NCI-H1092 treated with DMSO at 0.1 percent for 48 hours (cell line): Measurements from ENCODE around the gene KRTAP4-11.
"Not testable (repeated sequence)": the region's sequence is repeated elsewhere in the genome, so short reads cannot be mapped to it uniquely, and the experiment has no call there.

ENCODE experiments used
- DNase-seq: peaks from one replicate; lab custom pipeline; 2025; lab: John Stamatoyannopoulos, UW

KRTAP4-11 gene

DNA sequence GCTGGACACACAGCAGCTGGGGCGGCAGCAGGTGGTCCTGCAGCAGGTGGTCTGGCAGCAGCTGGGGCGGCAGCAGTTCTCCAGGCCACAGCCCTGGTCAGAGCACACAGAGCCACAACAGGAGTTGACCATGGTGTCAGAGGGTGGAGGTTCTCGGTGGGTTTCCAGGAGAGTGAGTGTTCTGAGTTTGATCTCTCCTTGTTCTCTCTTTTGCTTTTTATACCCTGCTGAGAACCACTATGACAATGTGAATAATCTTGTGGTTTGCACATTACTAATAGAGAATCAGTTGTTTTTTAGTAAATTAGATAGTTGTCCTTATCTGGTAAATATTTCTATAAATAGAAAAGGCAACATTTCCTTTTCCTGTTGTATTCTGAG, 5.8 kb upstream of the KRTAP4-11 start, which contains the start of gene KRTAP4-12:
Gene KRTAP4-12 (minus strand): TSS at position 192 of the 381 bp plus-strand sequence. CDS start 60 bp downstream, at position 132.
- DNase-seq = not testable (repeated sequence)

DNA sequence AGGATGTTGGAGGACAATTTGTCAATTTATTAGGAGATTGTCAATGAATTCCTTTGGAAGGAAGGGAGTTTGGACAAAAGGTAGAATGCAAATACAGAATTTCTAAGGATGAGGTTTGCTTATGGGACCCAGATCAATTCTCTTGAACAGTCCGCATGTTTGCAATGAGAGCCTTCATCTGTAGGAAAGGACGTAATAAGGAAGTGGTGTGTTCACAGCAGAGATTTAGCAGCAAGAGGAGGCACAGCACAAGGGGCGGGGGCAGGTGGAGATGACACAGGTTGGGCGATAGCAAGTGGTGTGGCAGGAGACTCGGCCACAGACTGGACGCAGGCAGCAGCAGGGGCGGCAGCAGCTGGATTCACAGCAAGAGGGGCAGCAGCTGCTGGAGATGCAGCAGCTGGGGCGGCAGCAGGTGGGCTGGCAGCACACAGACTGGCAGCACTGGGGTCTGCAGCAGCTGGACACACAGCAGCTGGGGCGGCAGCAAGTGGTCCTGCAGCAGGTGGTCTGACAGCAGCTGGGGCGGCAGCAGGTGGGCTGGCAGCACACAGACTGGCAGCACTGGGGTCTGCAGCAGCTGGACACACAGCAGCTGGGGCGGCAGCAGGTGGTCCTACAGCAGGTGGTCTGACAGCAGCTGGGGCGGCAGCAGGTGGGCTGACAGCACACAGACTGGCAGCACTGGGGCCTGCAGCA, 5.3 kb upstream of the KRTAP4-11 start:
- not testable (repeated sequence) for DNase-seq

DNA sequence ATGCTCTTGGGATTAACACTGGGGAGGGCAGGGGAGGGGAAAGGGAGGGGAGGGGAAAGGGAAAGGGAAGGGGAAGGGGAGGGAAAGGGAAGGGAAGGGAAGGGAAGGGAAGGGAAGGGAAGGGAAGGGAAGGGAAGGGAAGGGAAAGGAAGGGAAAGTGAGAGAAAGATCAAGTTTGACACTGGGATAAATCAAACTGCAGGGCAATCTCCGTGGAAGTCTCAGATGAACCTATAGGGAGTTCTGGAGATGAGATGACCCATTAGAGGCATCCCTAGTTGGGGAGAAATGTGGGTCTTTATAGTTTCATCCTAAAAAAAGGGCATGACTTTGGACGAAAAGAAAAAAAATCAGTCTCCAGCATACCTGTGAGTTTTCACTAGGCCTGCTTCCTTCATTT, 3.6 kb upstream of the KRTAP4-11 start:
- DNase-seq = no peak

DNA sequence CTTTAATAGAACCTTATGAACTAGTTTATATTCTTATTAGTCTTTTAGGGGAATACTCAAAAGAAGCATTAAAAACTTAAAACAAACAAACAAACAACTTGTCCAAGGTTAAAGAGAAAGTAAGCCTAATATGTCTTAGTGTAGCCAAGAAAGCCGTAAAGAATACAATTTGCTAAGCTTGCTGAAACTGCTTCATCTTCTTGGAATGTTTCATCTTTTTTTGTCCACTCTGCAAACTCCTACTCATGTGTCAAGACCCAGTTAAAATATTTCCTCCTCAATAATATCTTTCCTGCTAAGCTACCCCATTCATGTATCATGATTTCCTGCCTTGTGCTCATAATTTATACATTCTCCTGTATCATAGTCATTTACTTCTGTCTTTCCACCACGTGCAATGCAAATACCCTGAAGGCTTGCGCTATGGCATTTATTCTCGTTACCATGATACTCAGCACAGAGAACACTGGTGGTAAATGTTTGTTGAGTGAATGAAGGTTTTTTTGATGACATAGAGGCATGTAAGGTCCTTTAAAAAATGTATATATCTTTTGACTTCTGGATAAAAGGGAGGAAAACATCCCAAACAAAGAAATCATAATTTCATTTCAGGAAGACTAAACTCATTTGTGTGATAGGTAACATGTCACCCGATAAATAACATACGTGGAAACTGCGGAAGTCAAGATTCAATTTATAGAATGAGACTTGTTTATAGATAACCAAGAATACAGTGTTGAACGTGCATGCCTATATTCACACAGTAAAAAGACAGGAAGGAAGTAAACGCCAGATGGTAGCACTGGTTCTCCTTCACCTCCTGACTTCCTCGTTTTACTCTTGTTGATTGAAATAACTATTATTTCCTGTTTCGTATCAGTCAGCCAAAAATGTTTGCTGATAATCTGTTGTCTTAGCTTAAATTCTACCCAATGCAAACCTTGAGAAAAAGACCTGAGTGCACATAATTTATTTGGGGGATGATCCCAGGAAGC, 1.8 kb upstream of the KRTAP4-11 start:
- DNase-seq = not testable (repeated sequence)

DNA sequence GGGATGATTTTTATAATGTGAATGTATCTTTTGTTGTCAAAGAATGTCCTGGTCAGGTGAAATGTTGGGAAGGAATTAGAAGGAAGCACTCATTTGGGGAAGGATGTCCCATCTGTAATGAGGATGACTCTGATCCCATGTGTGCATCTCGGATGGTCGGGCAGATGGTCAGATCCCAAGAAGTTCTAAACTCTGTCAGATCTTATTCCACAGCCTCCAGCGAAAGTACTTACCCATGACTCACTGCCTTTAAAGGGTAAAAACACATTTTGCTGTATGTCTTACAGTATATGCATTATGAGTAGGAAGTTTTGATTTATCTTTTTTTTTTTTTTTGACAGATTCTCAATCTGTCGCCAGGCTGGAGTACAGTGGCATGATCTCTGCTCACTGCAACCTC, 548 bp upstream of the KRTAP4-11 start:
- DNase-seq = no peak

DNA sequence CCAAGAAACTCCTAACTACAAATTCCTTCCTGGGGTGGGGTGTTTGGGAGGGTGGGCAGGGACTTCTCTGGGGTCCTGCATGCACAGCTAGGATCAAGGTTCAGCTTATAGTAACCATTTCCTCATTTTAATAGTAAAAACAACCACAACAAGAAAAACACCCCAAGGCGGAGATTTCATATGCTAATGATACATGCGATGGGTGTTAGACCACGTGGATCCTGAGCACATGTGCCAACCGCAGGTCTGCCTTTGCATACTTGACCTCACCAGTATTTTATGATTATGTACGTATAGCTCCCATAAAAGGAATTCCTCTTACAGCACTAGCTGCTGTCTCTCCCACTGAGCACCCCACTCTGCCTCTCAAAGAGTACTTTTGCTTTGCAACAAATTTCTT, 1.9 kb downstream of the KRTAP4-11 start:
- no peak for DNase-seq

DNA sequence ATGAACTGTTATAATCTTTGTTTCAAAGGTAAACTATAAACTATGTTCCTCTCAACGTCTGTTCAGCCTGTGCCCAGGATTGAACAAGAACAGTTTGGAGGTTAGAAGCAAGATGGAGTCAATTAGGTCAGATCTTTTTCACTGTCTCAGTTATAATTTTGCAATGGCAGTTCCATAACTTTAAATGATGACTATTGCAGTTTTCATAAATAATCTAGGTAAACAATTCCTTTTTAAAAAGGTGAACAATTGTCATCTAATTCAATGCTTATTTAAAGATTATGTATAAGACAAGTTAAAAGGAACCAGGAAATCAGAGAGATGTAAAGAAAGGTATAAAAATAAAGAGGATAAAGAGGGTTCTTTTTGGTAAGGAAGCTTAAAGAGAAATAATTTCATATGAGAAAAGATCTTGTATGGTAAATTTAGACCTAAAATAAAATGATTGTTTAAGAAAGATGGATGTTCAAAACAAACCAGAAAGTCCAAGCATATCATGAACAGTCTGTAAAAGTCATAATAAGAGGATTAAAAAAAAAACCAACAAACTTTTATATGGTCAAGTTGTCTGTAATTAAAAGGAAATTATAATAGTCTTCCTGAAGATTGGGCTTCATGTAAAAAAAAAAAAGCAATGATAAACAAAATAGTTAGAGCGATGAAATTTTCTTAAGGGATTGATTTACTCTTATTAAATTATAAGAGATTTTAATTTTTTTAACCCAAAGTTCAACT, 6.9 kb downstream of the KRTAP4-11 start:
- DNase-seq = no peak

DNA sequence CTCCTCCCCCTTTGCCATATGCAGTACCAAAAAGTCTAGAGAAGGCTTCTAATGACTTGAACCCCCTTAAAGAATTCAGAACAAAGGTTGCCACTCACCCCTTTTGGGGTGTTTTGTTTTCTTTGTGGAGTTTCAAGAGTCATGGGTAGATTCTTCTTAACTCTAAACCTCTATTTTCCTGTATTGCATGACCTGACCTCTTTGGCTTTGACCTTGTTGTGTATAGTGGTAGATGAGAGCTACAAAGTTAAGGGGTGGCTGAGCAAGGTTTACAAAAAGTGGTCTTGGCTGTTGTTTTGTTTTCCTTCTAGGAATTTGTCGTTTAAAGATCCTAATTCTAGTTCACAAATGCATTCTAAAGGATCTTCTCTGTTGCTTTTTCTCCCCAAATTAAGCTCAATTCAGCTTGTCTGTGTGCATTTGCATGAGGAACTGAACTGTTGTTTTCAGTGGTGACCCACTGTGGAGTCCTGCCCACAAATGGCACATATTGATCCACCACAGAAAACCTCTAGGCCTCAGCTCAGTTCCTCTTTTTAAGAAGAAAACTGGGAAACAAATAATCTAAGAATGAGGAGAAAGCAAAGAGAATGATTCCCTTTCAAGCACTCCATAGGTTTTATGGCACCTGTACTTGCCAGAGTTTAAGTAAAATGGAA, 9.3 kb downstream of the KRTAP4-11 start:
- not testable (repeated sequence) for DNase-seq

DNA sequence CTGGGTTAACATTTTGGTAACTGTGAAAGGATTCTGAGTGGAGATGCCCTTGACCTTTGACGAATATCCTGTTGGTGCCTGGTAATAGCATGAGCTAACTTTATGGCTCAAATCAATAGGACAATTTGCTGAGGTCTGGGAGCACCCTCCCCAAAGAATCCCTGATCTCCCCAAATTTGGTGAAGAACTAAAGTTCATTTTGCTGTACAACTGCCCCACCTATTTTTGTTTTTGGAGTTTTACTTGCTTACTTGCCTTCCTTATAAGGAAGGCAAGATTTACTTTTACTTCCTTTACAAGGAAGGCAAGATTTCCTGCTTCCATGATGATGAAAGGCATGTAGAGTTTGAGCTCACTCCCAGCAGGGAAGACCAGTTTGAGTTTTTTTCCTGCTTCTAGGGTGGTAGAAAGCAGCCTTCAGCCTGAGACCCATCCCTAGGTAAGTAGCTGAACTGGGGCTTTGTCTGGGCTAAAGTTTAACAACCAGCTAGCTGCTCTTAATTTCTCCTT, 10.2 kb downstream of the KRTAP4-11 start:
- no peak for DNase-seq

DNA sequence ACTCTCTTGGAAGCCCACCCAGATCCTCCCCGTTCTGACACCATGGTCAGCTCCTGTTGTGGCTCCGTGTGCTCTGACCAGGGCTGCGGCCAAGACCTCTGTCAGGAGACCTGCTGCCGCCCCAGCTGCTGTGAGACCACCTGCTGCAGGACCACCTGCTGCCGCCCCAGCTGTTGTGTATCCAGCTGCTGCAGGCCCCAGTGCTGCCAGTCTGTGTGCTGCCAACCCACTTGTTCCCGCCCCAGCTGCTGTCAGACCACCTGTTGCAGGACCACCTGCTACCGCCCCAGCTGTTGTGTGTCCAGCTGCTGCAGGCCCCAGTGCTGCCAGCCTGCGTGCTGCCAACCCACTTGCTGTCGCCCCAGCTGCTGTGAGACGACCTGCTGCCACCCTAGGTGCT, 12.8 kb downstream of the KRTAP4-11 start, which contains the start of gene KRTAP4-9:
Gene KRTAP4-9 (plus strand): TSS at position 43 of the 400 bp plus-strand sequence. CDS start 0 bp downstream, at position 43.
- DNase-seq = not testable (repeated sequence)

DNA sequence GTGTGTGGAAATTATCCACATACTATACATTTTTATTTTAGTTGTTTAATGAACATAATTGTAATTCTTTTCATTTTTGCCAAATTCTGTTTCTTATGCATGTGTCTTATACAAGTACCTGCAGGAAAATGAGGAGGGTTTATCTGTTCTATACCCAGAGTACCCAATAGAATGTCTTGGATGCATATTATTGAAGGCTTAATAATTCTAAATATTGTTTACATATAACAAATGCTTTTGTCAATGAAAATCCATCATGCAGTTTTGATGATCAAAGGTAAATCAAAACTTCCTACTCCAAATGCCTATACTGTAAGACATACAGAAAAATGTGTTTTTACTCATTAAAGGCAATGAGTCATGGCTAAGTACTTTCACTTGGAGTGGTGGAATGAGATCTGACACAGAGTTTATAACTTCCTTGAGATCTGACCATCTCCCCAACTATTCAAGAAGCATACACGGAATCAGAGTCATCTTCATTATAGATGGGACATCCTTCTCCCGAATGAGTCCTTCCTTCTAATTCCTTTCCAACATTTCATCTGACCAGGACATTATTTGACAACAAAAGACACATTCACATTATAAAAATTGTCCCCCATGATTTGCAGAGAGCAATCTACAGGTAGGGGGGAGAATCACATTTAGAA, 13.7 kb downstream of the KRTAP4-11 start:
- not testable (repeated sequence) for DNase-seq

DNA sequence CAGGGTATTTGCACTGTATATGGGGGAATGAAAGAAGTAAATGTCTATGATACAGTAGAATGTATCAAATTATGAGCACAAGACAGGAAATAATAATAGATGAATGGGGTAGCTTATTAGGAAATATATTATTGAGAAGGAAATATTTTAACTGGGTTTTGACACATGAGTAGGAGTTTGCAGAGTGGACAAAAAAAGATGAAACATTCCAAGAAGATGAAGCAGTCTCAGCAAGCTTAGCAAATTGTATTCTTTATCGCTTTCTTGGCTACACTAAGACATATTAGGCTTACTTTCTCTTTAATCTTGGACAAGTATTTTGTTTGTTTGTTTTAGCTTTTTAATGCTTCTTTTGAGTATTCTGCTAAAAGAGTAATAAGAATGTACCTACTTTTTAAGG, 14.3 kb downstream of the KRTAP4-11 start:
- no peak for DNase-seq

DNA sequence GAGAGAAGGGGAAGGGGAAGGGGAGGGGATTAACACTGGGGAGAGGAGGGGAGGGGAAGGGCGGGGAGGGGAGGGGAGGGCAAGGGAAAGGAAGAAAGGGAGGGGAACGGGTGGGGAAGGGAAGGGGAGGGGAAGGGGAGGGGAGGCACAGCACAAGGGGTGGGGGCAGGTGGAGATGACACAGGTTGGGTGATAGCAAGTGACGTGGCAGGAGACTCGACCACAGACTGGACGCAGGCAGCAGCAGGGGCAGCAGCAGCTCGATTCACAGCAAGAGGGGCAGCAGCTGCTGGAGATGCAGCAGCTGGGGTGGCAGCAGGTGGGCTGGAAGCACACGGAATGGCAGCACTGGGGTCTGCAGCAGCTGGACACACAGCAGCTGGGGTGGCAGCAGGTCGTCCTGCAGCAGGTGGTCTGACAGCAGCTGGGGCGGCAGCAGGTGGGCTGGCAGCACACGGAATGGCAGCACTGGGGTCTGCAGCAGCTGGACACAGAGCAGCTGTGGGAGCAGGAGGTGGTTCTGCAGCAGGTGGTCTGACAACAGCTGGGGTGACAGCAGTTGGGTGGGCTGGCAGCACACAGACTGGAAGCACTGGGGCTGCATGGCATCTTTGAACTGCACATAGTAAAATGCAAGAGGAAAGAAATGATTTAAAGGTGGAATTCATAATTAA, 16.4 kb downstream of the KRTAP4-11 start, which contains the start of gene KRTAP4-16:
Gene KRTAP4-16 (minus strand): TSS at position 624 of the 674 bp plus-strand sequence. CDS start 0 bp downstream, at position 624.
- DNase-seq = no peak

DNA sequence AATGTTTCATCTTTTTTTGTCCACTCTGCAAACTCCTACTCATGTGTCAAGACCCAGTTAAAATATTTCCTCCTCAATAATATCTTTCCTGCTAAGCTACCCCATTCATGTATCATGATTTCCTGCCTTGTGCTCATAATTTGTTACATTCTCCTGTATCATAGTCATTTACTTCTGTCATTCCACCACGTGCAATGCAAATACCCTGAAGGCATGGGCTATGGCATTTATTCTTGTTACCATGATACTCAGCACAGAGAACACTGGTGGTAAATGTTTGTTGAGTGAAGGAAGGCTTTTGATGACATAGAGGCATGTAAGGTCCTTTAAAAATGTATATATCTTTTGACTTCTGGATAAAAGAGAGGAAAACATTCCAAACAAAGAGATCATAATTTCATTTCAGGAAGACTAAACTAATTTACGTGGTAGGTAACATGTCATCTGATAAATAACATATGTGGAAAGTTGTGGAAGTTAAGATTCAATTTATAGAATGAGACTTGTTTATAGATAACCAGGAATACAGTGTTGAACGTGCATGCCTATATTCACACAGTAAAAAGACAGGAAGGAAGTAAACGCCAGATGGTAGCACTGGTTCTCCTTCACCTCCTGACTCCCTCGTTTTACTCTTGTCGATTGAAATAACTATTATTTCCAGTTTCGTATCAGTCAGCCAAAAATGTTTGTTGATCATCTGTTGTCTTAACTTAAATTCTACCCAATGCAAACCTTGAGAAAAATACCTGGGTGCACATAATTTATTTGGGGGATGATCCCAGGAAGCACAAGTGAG, 18.3 kb downstream of the KRTAP4-11 start:
- not testable (repeated sequence) for DNase-seq

DNA sequence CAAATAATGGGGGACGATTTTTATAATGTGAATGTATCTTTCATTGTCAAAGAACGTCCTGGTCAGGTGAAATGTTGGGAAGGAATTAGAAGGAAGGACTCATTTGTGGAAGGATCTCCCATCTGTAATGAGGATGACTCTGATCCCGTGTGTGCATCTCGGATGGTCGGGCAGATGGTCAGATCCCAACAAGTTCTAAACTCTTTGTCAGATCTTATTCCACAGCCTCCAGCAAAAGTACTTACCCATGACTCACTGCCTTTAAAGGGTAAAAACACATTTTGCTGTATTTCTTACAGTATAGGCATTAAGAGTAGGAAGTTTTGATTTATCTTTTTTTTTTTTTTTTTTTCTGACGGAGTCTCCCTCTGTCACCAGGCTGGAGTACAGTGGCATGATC, 19.7 kb downstream of the KRTAP4-11 start:
- no peak for DNase-seq

DNA sequence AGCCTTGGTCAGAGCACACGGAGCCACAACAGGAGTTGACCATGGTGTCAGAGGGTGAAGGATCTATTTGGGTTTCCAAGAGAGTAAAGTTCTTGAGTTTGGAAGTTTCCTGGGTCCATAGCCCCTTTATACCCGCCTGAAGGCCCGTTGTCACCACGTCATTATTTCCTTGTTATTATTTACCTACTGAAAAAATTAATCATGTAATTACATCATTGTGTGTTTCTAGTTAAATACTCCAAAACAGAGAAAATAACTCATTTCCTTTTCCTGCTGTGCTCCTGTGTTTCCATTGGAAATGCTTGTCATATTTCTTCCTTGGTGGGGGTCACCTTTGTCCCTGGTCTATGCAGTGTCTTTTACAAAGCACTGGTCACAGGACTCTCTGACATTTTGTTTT, 20.1 kb downstream of the KRTAP4-11 start, which contains the start of gene KRTAP4-8:
Gene KRTAP4-8 (minus strand): TSS at position 101 of the 400 bp plus-strand sequence. CDS start 58 bp downstream, at position 43.
- DNase-seq = no peak

DNA sequence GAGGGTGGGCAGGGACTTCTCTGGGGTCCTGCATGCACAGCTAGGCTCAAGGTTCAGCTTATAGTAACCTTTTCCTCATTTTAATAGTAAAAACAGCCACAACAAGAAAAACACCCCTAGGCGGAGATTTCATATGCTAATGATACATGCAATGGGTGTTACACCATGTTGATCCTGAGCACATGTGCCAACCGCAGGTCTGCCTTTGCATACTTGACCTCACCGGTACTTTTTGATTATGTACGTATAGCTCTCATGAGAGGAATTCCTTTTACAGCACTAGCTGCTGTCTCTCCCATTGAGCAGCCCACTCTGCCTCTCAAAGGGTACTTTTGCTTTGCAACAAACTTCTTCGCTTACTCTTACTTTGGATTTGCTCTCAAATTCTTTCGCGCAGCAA, 22.1 kb downstream of the KRTAP4-11 start:
- no peak for DNase-seq

DNA sequence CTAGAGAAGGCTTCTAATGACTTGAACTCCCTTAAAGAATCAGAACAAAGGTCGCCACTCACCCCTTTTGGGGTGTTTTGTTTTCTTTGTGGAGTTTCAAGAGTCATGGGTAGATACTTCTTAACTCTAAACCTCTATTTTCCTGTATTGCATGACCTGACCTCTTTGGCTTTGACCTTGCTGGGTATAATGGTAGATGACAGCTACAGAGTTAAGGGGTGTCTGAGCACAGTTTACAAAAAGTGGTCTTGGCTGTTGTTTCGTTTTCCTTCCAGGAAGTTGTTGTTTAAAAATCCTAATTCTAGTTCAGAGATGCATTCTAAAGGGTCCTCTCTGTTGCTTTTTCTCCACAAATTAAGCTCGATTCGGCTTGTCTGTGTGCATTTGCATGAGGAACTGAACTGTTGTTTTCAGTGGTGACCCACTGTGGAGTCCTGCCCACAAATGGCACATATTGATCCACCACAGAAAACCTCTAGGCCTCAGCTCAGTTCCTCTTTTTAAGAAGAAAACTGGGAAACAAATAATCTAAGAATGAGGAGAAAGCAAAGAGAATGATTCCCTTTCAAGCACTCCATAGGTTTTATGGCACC, 29.3 kb downstream of the KRTAP4-11 start:
- DNase-seq = not testable (repeated sequence)
